Measurements from ENCODE around the gene HSF2BP.

The HSF2BP gene

DNA sequence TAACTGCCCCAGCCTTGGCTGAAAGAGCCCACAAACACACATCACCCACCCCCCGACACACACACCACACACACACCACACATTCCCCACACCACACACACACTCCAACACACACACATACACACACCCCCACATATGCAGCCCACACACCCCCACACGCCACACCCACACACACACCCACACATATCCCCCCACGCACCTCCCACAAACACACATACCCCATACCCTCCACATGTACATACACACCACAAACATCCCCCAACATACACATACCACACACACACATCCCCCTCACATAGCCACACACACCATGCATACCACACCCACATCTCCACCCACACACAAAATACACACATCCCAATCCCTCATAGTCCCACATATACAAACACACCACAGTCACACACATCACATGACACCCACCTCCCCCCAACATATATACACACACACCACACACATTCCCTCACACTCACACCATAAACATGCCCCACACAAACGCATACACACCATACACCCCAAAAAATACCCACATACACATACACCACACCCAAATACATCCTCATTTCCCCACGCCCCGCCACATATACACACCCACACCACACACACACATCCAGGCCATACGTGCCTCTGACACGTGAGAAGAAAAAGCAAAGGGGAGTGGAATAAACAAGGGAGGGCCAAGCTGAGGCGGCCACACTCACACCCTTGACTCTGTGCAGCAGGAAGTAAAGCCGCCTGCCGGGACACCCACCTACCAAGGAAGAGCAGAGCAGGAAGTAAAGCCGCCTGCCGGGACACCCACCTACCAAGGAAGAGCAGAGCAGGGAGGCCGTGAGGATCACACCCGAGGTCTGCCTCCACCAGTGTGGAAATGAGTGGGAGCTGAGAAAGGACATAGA, 53.7 kb downstream of the HSF2BP start:
- Histone ChIP-seq H2BK120ac (ENCODE audit: insufficient read depth, low read length, poor library complexity) (peak overlapping the region; percentile 57), H3K27me3 (ENCODE audit: insufficient read depth, low read length) (no peaks in the 10 kb centered on the region), H3K18ac (ENCODE audit: low read length) (peak overlapping the region; percentile 32), H2AK5ac (ENCODE audit: low read length) (peak overlapping the region; percentile 10), H4K91ac (ENCODE audit: low read depth, low read length) (peak overlapping the region; percentile 61), H3K9ac (ENCODE audit: low read length) (no peak overlapping the region), H3K27ac (ENCODE audit: low read depth, low read length) (peak overlapping the region; percentile 4), H3K4me2 (ENCODE audit: low read length) (no peak overlapping the region), H2BK12ac (ENCODE audit: low read length) (peak overlapping the region; percentile 75), H2BK5ac (ENCODE audit: low read depth, low read length, poor library complexity) (peak overlapping the region; percentile 6), H3K79me1 (ENCODE audit: low read length) (peaks cover 34% of the 10 kb centered on the region), H3K23ac (ENCODE audit: low read length) (no peak overlapping the region), H3K14ac (ENCODE audit: low read length) (peak overlapping the region; percentile 28), H4K8ac (ENCODE audit: low read depth, low read length) (peak overlapping the region; percentile 31), H3K79me2 (ENCODE audit: control insufficient read depth, insufficient read depth, low read length, poor library complexity) (no peaks in the 10 kb centered on the region), H3K4me1 (ENCODE audit: control insufficient read depth in 1 of 2, insufficient read depth in 2 of 2, low read length in 2 of 2) (peaks cover 26 to 31% of the 10 kb centered on the region in 2 experiments), H3K9me3 (ENCODE audit: insufficient read depth, low read depth, low read length) (peaks cover 13% of the 10 kb centered on the region), H3K36me3 (ENCODE audit: control insufficient read depth in 1 of 2, insufficient read depth in 2 of 2, low read length in 2 of 2) (no peaks in the 10 kb centered on the region), H3K4me3 (ENCODE audit: low read depth, low read length) (peak overlapping the region; percentile 13), H2AFZ (ENCODE audit: insufficient read depth, low read length, poor library complexity) (no peak overlapping the region), H4K12ac (ENCODE audit: low read depth, low read length) (no peak overlapping the region), H3K4ac (ENCODE audit: low read depth, low read length) (no peak overlapping the region)
- DNase-seq, result no peak
- 100% methylated on average over 5 of the region's 15 CpGs for WGBS (ENCODE audit: extremely low coverage, insufficient coverage, insufficient read length)

DNA sequence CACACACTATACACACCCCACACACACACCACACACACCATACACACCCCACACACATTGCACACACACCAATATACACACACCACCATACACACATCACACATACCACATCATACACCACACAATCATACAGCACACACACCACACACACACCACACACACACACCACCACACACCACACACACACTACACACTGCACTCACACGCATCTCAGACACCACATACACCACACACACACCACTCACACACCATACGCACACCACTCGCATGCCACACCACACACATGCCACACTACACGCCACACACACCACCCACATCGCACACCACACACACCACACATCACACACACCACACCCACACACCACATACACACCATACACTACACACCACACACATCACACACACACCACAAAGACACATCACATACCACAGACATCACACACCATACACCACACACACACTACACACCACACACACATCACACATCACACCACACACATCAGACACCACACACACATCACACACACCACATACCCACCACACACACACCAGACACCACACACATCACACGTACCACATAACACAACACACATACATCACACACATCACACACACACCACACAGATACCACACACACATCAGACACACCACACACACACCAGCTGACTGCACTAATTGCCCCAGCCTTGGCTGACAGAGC, 54.6 kb downstream of the HSF2BP start:
- Histone ChIP-seq H3K36me3 (ENCODE audit: control insufficient read depth in 1 of 2, insufficient read depth in 2 of 2, low read length in 2 of 2) (no peaks in the 10 kb centered on the region), H3K4me1 (ENCODE audit: control insufficient read depth in 1 of 2, insufficient read depth in 2 of 2, low read length in 2 of 2) (peaks cover 21 to 26% of the 10 kb centered on the region in 2 experiments), H3K18ac (ENCODE audit: low read length) (peak overlapping the region; percentile 32), H4K8ac (ENCODE audit: low read depth, low read length) (peak overlapping the region; percentile 31), H2BK5ac (ENCODE audit: low read depth, low read length, poor library complexity) (peak overlapping the region; percentile 6), H3K9ac (ENCODE audit: low read length) (no peak overlapping the region), H3K27me3 (ENCODE audit: insufficient read depth, low read length) (no peaks in the 10 kb centered on the region), H3K4me3 (ENCODE audit: low read depth, low read length) (peak overlapping the region; percentile 33), H3K23ac (ENCODE audit: low read length) (peak overlapping the region; percentile 28), H3K79me1 (ENCODE audit: low read length) (peaks cover 33% of the 10 kb centered on the region), H2BK12ac (ENCODE audit: low read length) (peak overlapping the region; percentile 75), H4K12ac (ENCODE audit: low read depth, low read length) (no peak overlapping the region), H2AK5ac (ENCODE audit: low read length) (peak overlapping the region; percentile 10), H3K4ac (ENCODE audit: low read depth, low read length) (peak overlapping the region; percentile 0), H3K79me2 (ENCODE audit: control insufficient read depth, insufficient read depth, low read length, poor library complexity) (no peaks in the 10 kb centered on the region), H2AFZ (ENCODE audit: insufficient read depth, low read length, poor library complexity) (no peak overlapping the region), H2BK120ac (ENCODE audit: insufficient read depth, low read length, poor library complexity) (peak overlapping the region; percentile 11), H4K91ac (ENCODE audit: low read depth, low read length) (peak overlapping the region; percentile 61), H3K4me2 (ENCODE audit: low read length) (no peak overlapping the region), H3K9me3 (ENCODE audit: insufficient read depth, low read depth, low read length) (peaks cover 13% of the 10 kb centered on the region), H3K14ac (ENCODE audit: low read length) (peak overlapping the region; percentile 28), H3K27ac (ENCODE audit: low read depth, low read length) (no peak overlapping the region)
- 100% methylated on average over 6 of the region's 6 CpGs for WGBS (ENCODE audit: extremely low coverage, insufficient coverage, insufficient read length)
- DNase-seq, result no peak

DNA sequence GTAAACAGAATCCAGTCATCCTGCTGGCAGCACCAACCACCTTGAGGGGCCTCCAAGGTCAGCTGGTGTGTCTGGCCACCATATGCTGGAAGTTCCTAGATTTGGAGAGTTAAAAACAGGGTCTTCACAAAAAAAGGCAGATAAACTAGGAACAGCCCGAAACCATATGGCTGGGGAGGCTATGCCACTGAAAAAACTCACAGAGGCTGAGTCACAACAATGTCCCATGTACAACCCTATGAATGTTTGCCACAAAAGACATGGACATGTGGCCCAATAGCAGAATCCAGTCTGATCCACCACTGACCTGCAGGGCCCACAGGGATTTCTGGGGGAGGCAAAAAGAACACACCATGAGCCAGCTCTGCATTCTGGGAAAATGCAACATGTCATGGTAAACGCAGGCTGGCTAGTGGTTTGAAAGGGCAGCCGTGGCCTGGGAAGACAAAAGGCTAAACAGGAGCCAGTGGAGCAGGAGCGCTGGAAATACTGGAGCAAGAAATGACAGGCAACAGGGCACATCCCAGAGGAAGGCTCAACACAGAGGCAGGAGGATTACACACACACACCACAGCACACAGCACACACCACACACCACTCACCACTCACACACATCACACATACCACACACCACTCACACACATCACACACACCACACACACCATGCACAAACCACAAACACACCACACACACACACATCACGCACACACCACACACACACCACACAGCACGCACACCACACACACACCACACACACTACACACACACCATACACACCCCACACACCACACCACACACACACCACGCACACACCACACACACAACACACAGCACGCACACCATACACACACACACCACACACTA, 55.4 kb downstream of the HSF2BP start:
- peak overlapping the region; percentile 88 for H2BK12ac ChIP-seq (ENCODE audit: low read length)
- peak overlapping the region; percentile 78 for H3K14ac ChIP-seq (ENCODE audit: low read length)
- no peak overlapping the region for H2BK5ac ChIP-seq (ENCODE audit: low read depth, low read length, poor library complexity)
- no peak overlapping the region for H4K8ac ChIP-seq (ENCODE audit: low read depth, low read length)
- H3K79me1 ChIP-seq (ENCODE audit: low read length), result peaks cover 30% of the 10 kb centered on the region
- H3K4me3 ChIP-seq (ENCODE audit: low read depth, low read length), result peak overlapping the region; percentile 33
- peak overlapping the region; percentile 65 for H2BK120ac ChIP-seq (ENCODE audit: insufficient read depth, low read length, poor library complexity)
- no peak overlapping the region for H3K27ac ChIP-seq (ENCODE audit: low read depth, low read length)
- DNase-seq, result peak; percentile 43 to 49
- no peaks in the 10 kb centered on the region for H3K79me2 ChIP-seq (ENCODE audit: control insufficient read depth, insufficient read depth, low read length, poor library complexity)
- no peak overlapping the region for H3K23ac ChIP-seq (ENCODE audit: low read length)
- no peak overlapping the region for H2AFZ ChIP-seq (ENCODE audit: insufficient read depth, low read length, poor library complexity)
- H2AK5ac ChIP-seq (ENCODE audit: low read length), result peak overlapping the region; percentile 22
- H3K4ac ChIP-seq (ENCODE audit: low read depth, low read length), result no peak overlapping the region
- peaks cover 13% of the 10 kb centered on the region for H3K9me3 ChIP-seq (ENCODE audit: insufficient read depth, low read depth, low read length)
- H4K91ac ChIP-seq (ENCODE audit: low read depth, low read length), result peak overlapping the region; percentile 61
- no peak overlapping the region for H3K4me2 ChIP-seq (ENCODE audit: low read length)
- H3K9ac ChIP-seq (ENCODE audit: low read length), result no peak overlapping the region
- no peaks in the 10 kb centered on the region for H3K27me3 ChIP-seq (ENCODE audit: insufficient read depth, low read length)
- 93% methylated on average over 3 of the region's 8 CpGs for WGBS (ENCODE audit: extremely low coverage, insufficient coverage, insufficient read length)
- H3K36me3 ChIP-seq (ENCODE audit: control insufficient read depth in 1 of 2, insufficient read depth in 2 of 2, low read length in 2 of 2), result no peaks in the 10 kb centered on the region
- peak overlapping the region; percentile 10 for H3K18ac ChIP-seq (ENCODE audit: low read length)
- H4K12ac ChIP-seq (ENCODE audit: low read depth, low read length), result no peak overlapping the region
- H3K4me1 ChIP-seq (ENCODE audit: control insufficient read depth in 1 of 2, insufficient read depth in 2 of 2, low read length in 2 of 2), result peaks cover 17 to 23% of the 10 kb centered on the region in 2 experiments

DNA sequence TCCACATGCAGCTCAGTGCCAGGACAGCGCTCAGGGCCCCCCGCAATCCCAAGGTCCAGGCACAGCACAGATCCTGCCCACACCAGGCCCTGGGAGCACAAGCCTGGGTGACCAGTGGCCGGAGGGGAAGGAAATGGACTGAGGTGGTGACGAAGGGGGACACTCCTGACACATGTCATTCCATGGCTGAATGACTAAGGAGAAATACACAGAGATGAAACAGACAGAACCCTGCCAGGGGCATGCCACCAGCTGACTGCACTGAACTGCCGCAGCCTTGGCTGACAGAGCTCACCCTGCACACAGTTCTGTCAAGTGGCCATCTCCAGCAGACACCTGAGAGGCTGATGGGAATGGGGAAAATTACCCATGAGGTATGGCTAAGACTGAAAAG, 56.1 kb downstream of the HSF2BP start:
- peak in 1 of 2 donors; percentile 58 for DNase-seq
- no peak overlapping the region for H3K4me2 ChIP-seq (ENCODE audit: low read length)
- H2BK120ac ChIP-seq (ENCODE audit: insufficient read depth, low read length, poor library complexity), result peak overlapping the region; percentile 65
- no peaks in the 10 kb centered on the region for H3K27me3 ChIP-seq (ENCODE audit: insufficient read depth, low read length)
- H3K14ac ChIP-seq (ENCODE audit: low read length), result peak overlapping the region; percentile 78
- no peak overlapping the region for H3K4me3 ChIP-seq (ENCODE audit: low read depth, low read length)
- peak overlapping the region; percentile 24 for H4K8ac ChIP-seq (ENCODE audit: low read depth, low read length)
- peak overlapping the region; percentile 47 for H2AK5ac ChIP-seq (ENCODE audit: low read length)
- H3K36me3 ChIP-seq (ENCODE audit: control insufficient read depth in 1 of 2, insufficient read depth in 2 of 2, low read length in 2 of 2), result no peaks in the 10 kb centered on the region
- peak overlapping the region; percentile 10 for H3K18ac ChIP-seq (ENCODE audit: low read length)
- peaks cover 20 to 26% of the 10 kb centered on the region in 2 experiments for H3K4me1 ChIP-seq (ENCODE audit: control insufficient read depth in 1 of 2, insufficient read depth in 2 of 2, low read length in 2 of 2)
- no peak overlapping the region for H2AFZ ChIP-seq (ENCODE audit: insufficient read depth, low read length, poor library complexity)
- no peak overlapping the region for H3K23ac ChIP-seq (ENCODE audit: low read length)
- H3K27ac ChIP-seq (ENCODE audit: low read depth, low read length), result no peak overlapping the region
- peaks cover 13% of the 10 kb centered on the region for H3K9me3 ChIP-seq (ENCODE audit: insufficient read depth, low read depth, low read length)
- no peak overlapping the region for H4K12ac ChIP-seq (ENCODE audit: low read depth, low read length)
- no peak overlapping the region for H2BK5ac ChIP-seq (ENCODE audit: low read depth, low read length, poor library complexity)
- H4K91ac ChIP-seq (ENCODE audit: low read depth, low read length), result peak overlapping the region; percentile 61
- no CpG with 5 or more reads among the region's 5 CpGs for WGBS (ENCODE audit: extremely low coverage, insufficient coverage, insufficient read length)
- peaks cover 2% of the 10 kb centered on the region for H3K79me2 ChIP-seq (ENCODE audit: control insufficient read depth, insufficient read depth, low read length, poor library complexity)
- peak overlapping the region; percentile 88 for H2BK12ac ChIP-seq (ENCODE audit: low read length)
- no peak overlapping the region for H3K9ac ChIP-seq (ENCODE audit: low read length)
- H3K4ac ChIP-seq (ENCODE audit: low read depth, low read length), result no peak overlapping the region
- peaks cover 33% of the 10 kb centered on the region for H3K79me1 ChIP-seq (ENCODE audit: low read length)
